Vagina (tissue), 2 donors: ENCODE measurements around the gene REG1A.

Experiments used
- CTCF ChIP-seq, 3 experiments: fragments of 450-650 bp in 2 of 3; fragments of 200-600 bp in 1 of 3; sonication (generic) in 1 of 3; IDR thresholded peaks; one replicate each; pipeline ENCODE4 v1.5.1; 2017 to 2019; ENCODE audit warnings: antibody characterized with exemption in 3 of 3, mild to moderate bottlenecking in 2 of 3, moderate library complexity in 2 of 3
- POLR2A ChIP-seq, 2 donors: fragments of 450-650 bp; IDR thresholded peaks; one replicate each; pipeline ENCODE4 v1.6.1; 2017; ENCODE audit warnings: antibody characterized with exemption in 2 of 2, mild to moderate bottlenecking in 2 of 2, moderate library complexity in 2 of 2
- POLR2AphosphoS5 ChIP-seq, 2 donors: sonication (generic); formaldehyde crosslinking; IDR thresholded peaks; one replicate each; pipeline ENCODE4 v1.9.0; 2017; ENCODE audit warnings: antibody characterized with exemption in 2 of 2, mild to moderate bottlenecking in 2 of 2, low read depth in 1 of 2; ENCODE audit not compliant: insufficient read depth in 1 of 2

DNA sequence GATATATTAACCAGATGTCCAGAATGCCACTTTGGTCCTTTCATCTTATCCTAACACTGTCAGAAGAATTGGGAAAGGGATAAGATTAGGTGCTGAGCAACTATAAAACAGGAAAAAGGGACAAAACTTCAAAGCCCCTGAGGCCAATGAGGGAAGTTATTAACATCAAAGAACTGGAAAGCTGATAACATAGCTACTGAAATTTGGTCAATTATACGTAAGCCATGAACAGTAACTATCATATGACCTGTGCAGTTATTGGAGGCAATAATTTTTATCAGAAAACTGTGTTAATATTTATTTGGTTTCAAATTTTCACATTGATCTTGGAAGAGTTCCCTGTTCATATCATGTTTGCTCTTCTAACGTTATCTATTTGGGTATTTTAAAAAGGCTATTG, 41.8 kb downstream of the REG1A start:
- TF ChIP-seq CTCF (IDR thresholded peaks at IDR 0.05) (no peak), POLR2A (IDR thresholded peaks at IDR 0.05) (no peak), POLR2AphosphoS5 (IDR thresholded peaks at IDR 0.05; ENCODE audit: insufficient read depth in 1 of 2, low read depth in 1 of 2) (no peak)
